Measurements from ENCODE around the gene ZNF668.

- TF ChIP-seq, protein P1, sequence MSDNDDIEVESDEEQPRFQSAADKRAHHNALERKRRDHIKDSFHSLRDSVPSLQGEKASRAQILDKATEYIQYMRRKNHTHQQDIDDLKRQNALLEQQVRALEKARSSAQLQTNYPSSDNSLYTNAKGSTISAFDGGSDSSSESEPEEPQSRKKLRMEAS (IDR thresholded peaks at IDR 0.05) = no peak
- TF ChIP-seq EGR1 (IDR thresholded peaks at IDR 0.05; ENCODE audit: low read depth in 2 of 2) = no peak
- TF ChIP-seq JUND (IDR thresholded peaks at IDR 0.05) = no peak
- TF ChIP-seq, protein P2, sequence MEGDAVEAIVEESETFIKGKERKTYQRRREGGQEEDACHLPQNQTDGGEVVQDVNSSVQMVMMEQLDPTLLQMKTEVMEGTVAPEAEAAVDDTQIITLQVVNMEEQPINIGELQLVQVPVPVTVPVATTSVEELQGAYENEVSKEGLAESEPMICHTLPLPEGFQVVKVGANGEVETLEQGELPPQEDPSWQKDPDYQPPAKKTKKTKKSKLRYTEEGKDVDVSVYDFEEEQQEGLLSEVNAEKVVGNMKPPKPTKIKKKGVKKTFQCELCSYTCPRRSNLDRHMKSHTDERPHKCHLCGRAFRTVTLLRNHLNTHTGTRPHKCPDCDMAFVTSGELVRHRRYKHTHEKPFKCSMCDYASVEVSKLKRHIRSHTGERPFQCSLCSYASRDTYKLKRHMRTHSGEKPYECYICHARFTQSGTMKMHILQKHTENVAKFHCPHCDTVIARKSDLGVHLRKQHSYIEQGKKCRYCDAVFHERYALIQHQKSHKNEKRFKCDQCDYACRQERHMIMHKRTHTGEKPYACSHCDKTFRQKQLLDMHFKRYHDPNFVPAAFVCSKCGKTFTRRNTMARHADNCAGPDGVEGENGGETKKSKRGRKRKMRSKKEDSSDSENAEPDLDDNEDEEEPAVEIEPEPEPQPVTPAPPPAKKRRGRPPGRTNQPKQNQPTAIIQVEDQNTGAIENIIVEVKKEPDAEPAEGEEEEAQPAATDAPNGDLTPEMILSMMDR (IDR thresholded peaks at IDR 0.05; ENCODE audit: low read depth, low read length, missing input control) = no peak
- no peak for TF ChIP-seq TAF1 (conservative IDR thresholded peaks at IDR 0.05)
- TF ChIP-seq YY1 (IDR thresholded peaks at IDR 0.05) = no peak
- TF ChIP-seq REST (IDR thresholded peaks at IDR 0.05) = no peak
- TF ChIP-seq GABPA (IDR thresholded peaks at IDR 0.05 in 1 of 2, conservative IDR thresholded peaks at IDR 0.05 in 1 of 2) = no peak
These were observed 46.1 kb upstream of the ZNF668 start for GRCh38 chr16:31120129-31120528.

Data from liver (tissue), 3 donors.